ENCODE data around the gene SPAG16.

DNA sequence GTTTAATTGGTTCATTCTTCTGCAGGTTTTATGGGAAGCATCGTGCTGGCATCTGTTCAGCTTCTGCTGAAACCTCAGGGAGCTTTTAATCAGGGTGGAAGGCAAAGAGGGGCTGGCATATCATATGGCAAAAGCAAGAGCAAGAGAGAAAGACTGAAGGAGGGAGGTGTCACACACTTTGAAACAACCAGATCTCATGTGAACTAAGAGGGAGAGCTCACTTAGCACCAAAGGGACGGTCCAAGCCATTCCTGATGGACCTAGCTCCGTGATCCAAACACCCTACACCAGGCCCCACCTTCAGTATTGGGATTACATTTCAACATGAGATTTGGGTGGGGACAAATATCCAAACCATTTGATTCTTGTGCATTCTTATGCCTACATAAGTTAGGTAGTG, 563.1 kb downstream of the SPAG16 start:
- TF ChIP-seq, protein P1, sequence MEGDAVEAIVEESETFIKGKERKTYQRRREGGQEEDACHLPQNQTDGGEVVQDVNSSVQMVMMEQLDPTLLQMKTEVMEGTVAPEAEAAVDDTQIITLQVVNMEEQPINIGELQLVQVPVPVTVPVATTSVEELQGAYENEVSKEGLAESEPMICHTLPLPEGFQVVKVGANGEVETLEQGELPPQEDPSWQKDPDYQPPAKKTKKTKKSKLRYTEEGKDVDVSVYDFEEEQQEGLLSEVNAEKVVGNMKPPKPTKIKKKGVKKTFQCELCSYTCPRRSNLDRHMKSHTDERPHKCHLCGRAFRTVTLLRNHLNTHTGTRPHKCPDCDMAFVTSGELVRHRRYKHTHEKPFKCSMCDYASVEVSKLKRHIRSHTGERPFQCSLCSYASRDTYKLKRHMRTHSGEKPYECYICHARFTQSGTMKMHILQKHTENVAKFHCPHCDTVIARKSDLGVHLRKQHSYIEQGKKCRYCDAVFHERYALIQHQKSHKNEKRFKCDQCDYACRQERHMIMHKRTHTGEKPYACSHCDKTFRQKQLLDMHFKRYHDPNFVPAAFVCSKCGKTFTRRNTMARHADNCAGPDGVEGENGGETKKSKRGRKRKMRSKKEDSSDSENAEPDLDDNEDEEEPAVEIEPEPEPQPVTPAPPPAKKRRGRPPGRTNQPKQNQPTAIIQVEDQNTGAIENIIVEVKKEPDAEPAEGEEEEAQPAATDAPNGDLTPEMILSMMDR (IDR thresholded peaks at IDR 0.05; ENCODE audit: low read depth, low read length) = no peak
- TF ChIP-seq EZH2phosphoT487 (IDR thresholded peaks at IDR 0.05; ENCODE audit: low read depth) = no peak
